GM23338 (cell line): Measurements from ENCODE around the gene SERPINB6. TPM values are rescaled to one million over a fixed set of nuclear protein-coding genes. Genes with fewer than 3 reads are reported as not detected.

ENCODE experiments used
- ATAC-seq: fragments of 200-7000 bp; cut with Tn5 transposase; 3 replicates; pipeline ENCODE4 v1.9.1; 2020
- DNase-seq: peaks from one replicate; pipeline ENCODE4 v3.0.0-alpha.2; 2015; ENCODE audit warnings: low spot score
- H2AFZ ChIP-seq: fragments of 200-600 bp; sonication (generic); 2 replicates; pipeline ENCODE4 v1.8.0; 2016; ENCODE audit warnings: antibody characterized with exemption, mild to moderate bottlenecking, moderate library complexity
- H3F3A ChIP-seq: fragments of 200-600 bp; sonication (generic); replicated peaks from 2 replicates; pipeline ENCODE4 v1.8.0; 2017; ENCODE audit warnings: antibody characterized with exemption, mixed run types, low read depth
- H3K27ac ChIP-seq: fragments of 200-600 bp; sonication (generic); 2 replicates; pipeline ENCODE4 v1.6.1; 2016; ENCODE audit warnings: low read depth
- H3K27me3 ChIP-seq: fragments of 200-600 bp; sonication (generic); 2 replicates; pipeline ENCODE4 v1.8.0; 2016; ENCODE audit warnings: mild to moderate bottlenecking, mixed run types, moderate library complexity; ENCODE audit not compliant: insufficient read depth
- H3K36me3 ChIP-seq: fragments of 200-600 bp; sonication (generic); 2 replicates; pipeline ENCODE4 v1.8.0; 2016; ENCODE audit warnings: mild to moderate bottlenecking; ENCODE audit not compliant: insufficient read depth
- H3K4me1 ChIP-seq: fragments of 200-600 bp; sonication (generic); 2 replicates; pipeline ENCODE4 v1.8.0; 2016; ENCODE audit warnings: mild to moderate bottlenecking, moderate library complexity; ENCODE audit not compliant: insufficient read depth
- H3K4me2 ChIP-seq: fragments of 200-600 bp; sonication (generic); 2 replicates; pipeline ENCODE4 v1.7.1; 2017; ENCODE audit warnings: mixed run types
- H3K4me3 ChIP-seq: fragments of 200-600 bp; sonication (generic); 2 replicates; pipeline ENCODE4 v1.6.1; 2016; ENCODE audit warnings: mixed run types
- H3K79me2 ChIP-seq: fragments of 200-600 bp; sonication (generic); replicated peaks from 2 replicates; pipeline ENCODE4 v1.8.0; 2017; ENCODE audit warnings: mild to moderate bottlenecking; ENCODE audit not compliant: insufficient read depth
- H3K9me2 ChIP-seq: fragments of 200-600 bp; sonication (generic); 2 replicates; pipeline ENCODE4 v1.8.0; 2017; ENCODE audit not compliant: insufficient read depth
- H4K20me1 ChIP-seq: fragments of 200-600 bp; sonication (generic); replicated peaks from 2 replicates; pipeline ENCODE4 v1.8.0; 2017; ENCODE audit warnings: mild to moderate bottlenecking; ENCODE audit not compliant: insufficient read depth
- H3K27ac Mint-ChIP-seq: 2 replicates; pipeline ENCODE4 v1.8.0; 2020; ENCODE audit warnings: inconsistent platforms, mild to moderate bottlenecking, moderate library complexity, mixed read lengths
- H3K27me3 Mint-ChIP-seq: 3 replicates; pipeline ENCODE4 v1.8.0; 2022; ENCODE audit warnings: low read depth, mild to moderate bottlenecking, moderate library complexity, mixed read lengths, inconsistent platforms; ENCODE audit not compliant: insufficient read depth, poor library complexity
- H3K36me3 Mint-ChIP-seq: 3 replicates; pipeline ENCODE4 v1.8.0; 2021; ENCODE audit warnings: low read depth, mild to moderate bottlenecking, inconsistent platforms, moderate library complexity, mixed read lengths
- H3K4me1 Mint-ChIP-seq: 3 replicates; pipeline ENCODE4 v1.8.0; 2020; ENCODE audit warnings: mild to moderate bottlenecking, inconsistent platforms, mixed read lengths
- H3K4me3 Mint-ChIP-seq: 3 replicates; pipeline ENCODE4 v1.8.0; 2021; ENCODE audit warnings: moderate library complexity, mild to moderate bottlenecking, inconsistent platforms, mixed read lengths
- H3K9me3 Mint-ChIP-seq: 3 replicates; pipeline ENCODE4 v1.8.0; 2020; ENCODE audit warnings: moderate library complexity, mild to moderate bottlenecking, inconsistent platforms, mixed read lengths
- CTCF ChIP-seq, 2 experiments: fragments of 200-600 bp in 1 of 2; sonication (generic) in 1 of 2; conservative IDR thresholded peaks; 2 replicates each; pipeline versions ENCODE4 v1.5.1 to v1.6.1; 2016 to 2017; ENCODE audit warnings: antibody characterized with exemption in 2 of 2, low read depth in 2 of 2, mild to moderate bottlenecking in 2 of 2, moderate library complexity in 1 of 2
- JUNB ChIP-seq: IDR thresholded peaks from one replicate; pipeline ENCODE4 v1.6.1; 2016; ENCODE audit warnings: antibody characterized with exemption; ENCODE audit not compliant: unreplicated experiment
- NANOG ChIP-seq: IDR thresholded peaks from 2 replicates; pipeline ENCODE4 v1.6.1; 2016; ENCODE audit warnings: antibody characterized with exemption, borderline replicate concordance
- POLR2AphosphoS5 ChIP-seq: IDR thresholded peaks from 2 replicates; pipeline ENCODE4 v1.6.1; 2016; ENCODE audit warnings: antibody characterized with exemption, low read depth
- ZNF462 ChIP-seq: fragments of 250-450 bp; sonication (Bioruptor Pico); IDR thresholded peaks from 2 replicates; pipeline ENCODE4 v1.5.0; 2020; ENCODE audit warnings: mild to moderate bottlenecking, moderate library complexity
- polyA plus RNA-seq: library from polyadenylated mRNA; unstranded; fragments of >200 nt; fragmentation: Nextera tagmentation; extraction: Ambion mirVana; gene quantifications from 2 replicates; pipeline ENCODE4 v1.2.1, GENCODE V29; 2016
- total RNA-seq: library from RNA; depleted of rRNA; stranded (reverse); fragments of >200 nt; shearing (Covaris generic); gene quantifications from 2 replicates; pipeline ENCODE4 v1.2.3, GENCODE V29; 2014

The SERPINB6 gene
- total and polyA plus RNA-seq, 2 experiments from 2014 or later, result 25.9 to 38.5 TPM

- DNase-seq (peak; percentile 64), ATAC-seq (peak; percentile 52)
- no peaks in the 10 kb centered on the region for H4K20me1 ChIP-seq
- no peaks in the 10 kb centered on the region for H3K79me2 ChIP-seq
- H3K4me2 ChIP-seq, result peak overlapping the region; percentile 60
- H3K4me1 Mint-ChIP-seq, result peaks cover 64% of the 10 kb centered on the region
- peaks cover 3% of the 10 kb centered on the region; the same call in 2 of the 3 replicates for H3K9me3 Mint-ChIP-seq
- H3K4me1 ChIP-seq, result peaks cover 61% of the 10 kb centered on the region
- H2AFZ ChIP-seq, result no peak overlapping the region
- H3K36me3 ChIP-seq, result no peaks in the 10 kb centered on the region
- no peaks in the 10 kb centered on the region for H3F3A ChIP-seq
- H3K27me3 ChIP-seq, result no peaks in the 10 kb centered on the region
- H3K36me3 Mint-ChIP-seq, result no peaks in the 10 kb centered on the region
- peaks cover 4% of the 10 kb centered on the region; the same call in 1 of the 2 replicates for H3K9me2 ChIP-seq
- no peak overlapping the region for H3K4me3 ChIP-seq
- no peak overlapping the region for H3K4me3 Mint-ChIP-seq
- TF ChIP-seq JUNB (no peak), CTCF (conservative IDR thresholded peaks at IDR 0.05; ENCODE audit: low read depth in 2 of 2) (peak in 1 of 2 experiments; percentile 47; a peak in 3 of 4 replicates)
- H3K27ac Mint-ChIP-seq, result no peak overlapping the region
- H3K27me3 Mint-ChIP-seq, result peaks cover 5% of the 10 kb centered on the region
- H3K27ac ChIP-seq, result peak overlapping the region; percentile 70
These were observed 54.3 kb downstream of the SERPINB6 start for GRCh38 chr6:2917065-2917464.

GRCh38 chr6:2916158-2916925, 55.0 kb downstream of the SERPINB6 start:
- Histone ChIP-seq H3K4me1 (peaks cover 56% of the 10 kb centered on the region), H4K20me1 (no peaks in the 10 kb centered on the region), H3K36me3 (no peaks in the 10 kb centered on the region), H3K27me3 (no peaks in the 10 kb centered on the region), H3K27ac (peak overlapping the region; percentile 70), H3K4me3 (no peak overlapping the region), H3K9me2 (peaks cover 4% of the 10 kb centered on the region; the same call in 1 of the 2 replicates), H3F3A (no peaks in the 10 kb centered on the region), H3K79me2 (no peaks in the 10 kb centered on the region), H2AFZ (no peak overlapping the region), H3K4me2 (peak overlapping the region; percentile 60)
- peaks cover 62% of the 10 kb centered on the region for H3K4me1 Mint-ChIP-seq
- H3K27me3 Mint-ChIP-seq, result peaks cover 8% of the 10 kb centered on the region
- ATAC-seq, result peak; percentile 55
- TF ChIP-seq NANOG, result peak; percentile 79
- TF ChIP-seq ZNF462 (CRISPR knock-in tag), result peak; percentile 54; the same call in 1 of the 2 replicates
- TF ChIP-seq POLR2AphosphoS5, result no peak
- H3K4me3 Mint-ChIP-seq, result no peak overlapping the region
- no peaks in the 10 kb centered on the region for H3K36me3 Mint-ChIP-seq
- no peak for DNase-seq
- peaks cover 3% of the 10 kb centered on the region; the same call in 2 of the 3 replicates for H3K9me3 Mint-ChIP-seq
- H3K27ac Mint-ChIP-seq, result no peak overlapping the region
